PC-9 (cell line): Measurements from ENCODE around the gene CLCN5. TPM values are rescaled to one million over a fixed set of nuclear protein-coding genes. Genes with fewer than 3 reads are reported as not detected.

Source experiments
- BruUV-seq: library from RNA; stranded (reverse); fragments of 400-500 nt; replicated peaks from 2 replicates; lab custom pipeline; 2021; lab: Mats Ljungman, UMichigan
- CTCF ChIA-PET: fragments of 300-600 bp; sonication (Branson Sonifier 250); formaldehyde crosslinking; loops from one replicate; lab custom pipeline; 2022; ENCODE audit warnings: antibody characterized with exemption; lab: Charles Lee
- POLR2A ChIA-PET: fragments of 300-600 bp; sonication (Branson Sonifier 250); formaldehyde crosslinking; loops from one replicate; lab custom pipeline; 2022; ENCODE audit warnings: antibody characterized with exemption; ENCODE audit not compliant: unreplicated experiment; lab: Charles Lee
- DNase-seq, 2 experiments: peaks; one replicate each; pipeline versions ENCODE4 v3.0.0 to v3.0.0-alpha.2; 2015 to 2022; ENCODE audit warnings: mixed read lengths in 1 of 2
- H2AFZ ChIP-seq: fragments of 200-600 bp; sonication (generic); 2 replicates; pipeline ENCODE4 v1.8.1; 2017; ENCODE audit warnings: antibody characterized with exemption
- H3F3A ChIP-seq: fragments of 200-600 bp; sonication (generic); 2 replicates; pipeline ENCODE4 v1.8.1; 2017; ENCODE audit warnings: antibody characterized with exemption, mild to moderate bottlenecking, low read depth; ENCODE audit not compliant: insufficient read depth
- H3K27ac ChIP-seq: fragments of 200-600 bp; sonication (generic); 2 replicates; pipeline ENCODE4 v1.6.1; 2016; ENCODE audit warnings: mixed run types
- H3K27me3 ChIP-seq: fragments of 200-600 bp; sonication (generic); 2 replicates; pipeline ENCODE4 v1.6.1; 2016; ENCODE audit warnings: low read depth, mixed run types; ENCODE audit not compliant: insufficient read depth
- H3K36me3 ChIP-seq: fragments of 200-600 bp; sonication (generic); 2 replicates; pipeline ENCODE4 v1.6.1; 2016; ENCODE audit warnings: low read depth, mixed run types
- H3K4me1 ChIP-seq: fragments of 200-600 bp; sonication (generic); replicated peaks from 2 replicates; pipeline ENCODE4 v1.6.1; 2016; ENCODE audit warnings: mixed run types; ENCODE audit not compliant: insufficient read depth
- H3K4me2 ChIP-seq: fragments of 200-600 bp; sonication (generic); 2 replicates; pipeline ENCODE4 v1.6.1; 2017; ENCODE audit warnings: mixed run types
- H3K4me3 ChIP-seq: fragments of 200-600 bp; sonication (generic); 2 replicates; pipeline ENCODE4 v1.6.1; 2016; ENCODE audit warnings: mixed run types
- H3K79me2 ChIP-seq: fragments of 200-600 bp; sonication (generic); 2 replicates; pipeline ENCODE4 v1.6.1; 2017; ENCODE audit warnings: low read depth, mixed run types
- H3K9me2 ChIP-seq: fragments of 200-600 bp; sonication (generic); 2 replicates; pipeline ENCODE4 v1.8.1; 2017; ENCODE audit warnings: mild to moderate bottlenecking; ENCODE audit not compliant: insufficient read depth
- H3K9me3 ChIP-seq: fragments of 200-600 bp; sonication (generic); 2 replicates; pipeline ENCODE4 v1.8.1; 2016; ENCODE audit warnings: low read depth; ENCODE audit not compliant: insufficient read depth
- H4K20me1 ChIP-seq: fragments of 200-600 bp; sonication (generic); 2 replicates; pipeline ENCODE4 v1.8.1; 2017; ENCODE audit not compliant: insufficient read depth
- CTCF ChIP-seq: fragments of 200-600 bp; sonication (generic); conservative IDR thresholded peaks from 2 replicates; pipeline ENCODE4 v1.6.1; 2017; ENCODE audit warnings: mixed run types, antibody characterized with exemption, mild to moderate bottlenecking, moderate library complexity
- EZH2 ChIP-seq: fragments of 200-600 bp; sonication (generic); IDR thresholded peaks from 2 replicates; pipeline ENCODE4 v1.8.0; 2017; ENCODE audit warnings: antibody characterized with exemption, low read depth
- intact Hi-C: fragments of 100-400 bp; cut with micrococcal nuclease; formaldehyde crosslinking; loops from one replicate; pipeline ENCODE4 v1.10.0; 2022; ENCODE audit not compliant: unreplicated experiment
- total RNA-seq: library from RNA; stranded (reverse); gene quantifications from 2 replicates; pipeline ENCODE4 v1.2.3, GENCODE V29; 2021

Gene CLCN5
- total RNA-seq, 1 experiment from 2014 or later, result 0.94 TPM

- H3K27ac ChIP-seq, result no peak overlapping the region
- ChIA-PET POLR2A (interaction anchor here (0.6 kb wide), 1 partner anchor 52 kb away, joined by 5 read pairs; no protein-coding TSS in a partner anchor), CTCF (no interaction called here)
- intact Hi-C loops, result no loop called here
- no peaks in the 10 kb centered on the region for H3K9me2 ChIP-seq
- no peaks in the 10 kb centered on the region for H3K9me3 ChIP-seq
- H3F3A ChIP-seq, result no peaks in the 10 kb centered on the region
- H3K36me3 ChIP-seq, result no peaks in the 10 kb centered on the region
- TF ChIP-seq CTCF, result no peak
- no peak for TF ChIP-seq EZH2
- no peak overlapping the region for H2AFZ ChIP-seq
- H3K79me2 ChIP-seq, result no peaks in the 10 kb centered on the region
- no peaks in the 10 kb centered on the region for H4K20me1 ChIP-seq
- no TSS peak for BruUV-seq
- no peaks in the 10 kb centered on the region for H3K4me1 ChIP-seq
- H3K27me3 ChIP-seq, result no peaks in the 10 kb centered on the region
- no peak overlapping the region for H3K4me3 ChIP-seq
- H3K4me2 ChIP-seq, result no peak overlapping the region
- DNase-seq, result no peak
Observed at GRCh38 chrX:49978176-49978575, 55.8 kb downstream of the CLCN5 start.

- CTCF ChIA-PET, result no interaction called here
- intact Hi-C loops, result no loop called here
Observed at GRCh38 chrX:49986058-49986457, 63.7 kb downstream of the CLCN5 start.

GRCh38 chrX:49987651-49988050, 65.3 kb downstream of the CLCN5 start:
- no peaks in the 10 kb centered on the region for H3K36me3 ChIP-seq
- TF ChIP-seq EZH2, result no peak
- TF ChIP-seq CTCF, result no peak
- H2AFZ ChIP-seq, result no peak overlapping the region
- no peaks in the 10 kb centered on the region for H3K79me2 ChIP-seq
- H4K20me1 ChIP-seq, result no peaks in the 10 kb centered on the region
- no peaks in the 10 kb centered on the region for H3K4me1 ChIP-seq
- H3K4me3 ChIP-seq, result no peak overlapping the region
- ChIA-PET POLR2A (no interaction called here), CTCF (no interaction called here)
- no peak overlapping the region for H3K27ac ChIP-seq
- H3K4me2 ChIP-seq, result no peak overlapping the region
- H3K9me3 ChIP-seq, result no peaks in the 10 kb centered on the region
- no peaks in the 10 kb centered on the region for H3K9me2 ChIP-seq
- H3K27me3 ChIP-seq, result no peaks in the 10 kb centered on the region
- no peak for DNase-seq
- BruUV-seq, result no TSS peak
- intact Hi-C loops, result no loop called here
- H3F3A ChIP-seq, result no peaks in the 10 kb centered on the region

More at GRCh38 chrX:49986058-49986457, 63.7 kb downstream of the CLCN5 start:
- POLR2A ChIA-PET, result no interaction called here
- no peak overlapping the region for H3K4me2 ChIP-seq
- no peaks in the 10 kb centered on the region for H3K9me2 ChIP-seq
- H3F3A ChIP-seq, result no peaks in the 10 kb centered on the region
- no peaks in the 10 kb centered on the region for H4K20me1 ChIP-seq
- TF ChIP-seq EZH2 (no peak), CTCF (no peak)
- no peaks in the 10 kb centered on the region for H3K36me3 ChIP-seq
- no peaks in the 10 kb centered on the region for H3K27me3 ChIP-seq
- H3K4me1 ChIP-seq, result no peaks in the 10 kb centered on the region
- no TSS peak for BruUV-seq
- no peak overlapping the region for H2AFZ ChIP-seq
- DNase-seq, result no peak
- H3K9me3 ChIP-seq, result no peaks in the 10 kb centered on the region
- no peak overlapping the region for H3K4me3 ChIP-seq
- no peak overlapping the region for H3K27ac ChIP-seq
- H3K79me2 ChIP-seq, result no peaks in the 10 kb centered on the region
